Uterus (tissue), 2 donors: ENCODE measurements around the gene TMEM217.

Source experiments
- CTCF ChIP-seq, 4 experiments: fragments of 200-600 bp in 2 of 4; fragments of 450-650 bp in 2 of 4; sonication (generic) in 2 of 4; IDR thresholded peaks; one replicate each; pipeline ENCODE4 v1.5.1; 2016 to 2019; ENCODE audit warnings: antibody characterized with exemption in 4 of 4, mild to moderate bottlenecking in 2 of 4, moderate library complexity in 1 of 4
- POLR2A ChIP-seq, 2 donors: fragments of 450-650 bp; IDR thresholded peaks; one replicate each; pipeline ENCODE4 v1.6.1; 2016; ENCODE audit warnings: antibody characterized with exemption in 2 of 2, mild to moderate bottlenecking in 1 of 2, moderate library complexity in 1 of 2

GRCh38 chr6:37277001-37277409, 19.1 kb upstream of the TMEM217 start:
- TF ChIP-seq POLR2A (IDR thresholded peaks at IDR 0.05) (no peak), CTCF (IDR thresholded peaks at IDR 0.05) (no peak)
